ENCODE measurements around the gene CMC1. TPM values are rescaled to one million over a fixed set of nuclear protein-coding genes. Genes with fewer than 3 reads are reported as not detected.

The CMC1 gene
- total RNA-seq, 1 donor from 2014 or later, result 15.7 TPM

GRCh38 chr3:28291577-28291976, 50.2 kb downstream of the CMC1 start:
- no peak for TF ChIP-seq CTCF (conservative IDR thresholded peaks at IDR 0.05)
- H3K9me3 Mint-ChIP-seq, result no peaks in the 10 kb centered on the region
- H3K4me1 Mint-ChIP-seq (ENCODE audit: unreplicated experiment), result peaks cover 3% of the 10 kb centered on the region
- no peaks in the 10 kb centered on the region for H3K27me3 Mint-ChIP-seq
- no peak overlapping the region for H3K4me3 Mint-ChIP-seq
- H3K36me3 Mint-ChIP-seq, result peaks cover 3% of the 10 kb centered on the region
- DNase-seq (ENCODE audit: extremely low spot score, unreplicated experiment), result no peak
- no peak overlapping the region for H3K27ac Mint-ChIP-seq

- no peak for TF ChIP-seq CTCF (conservative IDR thresholded peaks at IDR 0.05)
- Mint-ChIP-seq H3K9me3 (no peaks in the 10 kb centered on the region), H3K4me3 (no peak overlapping the region), H3K27ac (no peak overlapping the region), H3K36me3 (peaks cover 3% of the 10 kb centered on the region), H3K27me3 (no peaks in the 10 kb centered on the region), H3K4me1 (ENCODE audit: unreplicated experiment) (no peaks in the 10 kb centered on the region)
- DNase-seq (ENCODE audit: extremely low spot score, unreplicated experiment), result no peak
These were observed 51.2 kb downstream of the CMC1 start for GRCh38 chr3:28292622-28293021.

GRCh38 chr3:28294667-28295413, 53.4 kb downstream of the CMC1 start:
- Mint-ChIP-seq H3K27me3 (no peaks in the 10 kb centered on the region), H3K27ac (no peak overlapping the region), H3K4me3 (no peak overlapping the region), H3K36me3 (peaks cover 3% of the 10 kb centered on the region), H3K4me1 (ENCODE audit: unreplicated experiment) (no peaks in the 10 kb centered on the region), H3K9me3 (no peaks in the 10 kb centered on the region)
- DNase-seq (ENCODE audit: extremely low spot score, unreplicated experiment), result no peak
- no peak for TF ChIP-seq CTCF (conservative IDR thresholded peaks at IDR 0.05)

- Mint-ChIP-seq H3K9me3 (no peaks in the 10 kb centered on the region), H3K27ac (no peak overlapping the region), H3K36me3 (peaks cover 6% of the 10 kb centered on the region), H3K4me1 (ENCODE audit: unreplicated experiment) (no peaks in the 10 kb centered on the region), H3K27me3 (no peaks in the 10 kb centered on the region), H3K4me3 (no peak overlapping the region)
- no peak for TF ChIP-seq CTCF (conservative IDR thresholded peaks at IDR 0.05)
- DNase-seq (ENCODE audit: extremely low spot score, unreplicated experiment), result no peak
These were observed 54.6 kb downstream of the CMC1 start for GRCh38 chr3:28295898-28296490.

GRCh38 chr3:28299705-28300104, 58.3 kb downstream of the CMC1 start:
- Mint-ChIP-seq H3K4me1 (ENCODE audit: unreplicated experiment) (no peaks in the 10 kb centered on the region), H3K4me3 (no peak overlapping the region), H3K36me3 (peaks cover 3% of the 10 kb centered on the region), H3K27ac (no peak overlapping the region), H3K27me3 (no peaks in the 10 kb centered on the region), H3K9me3 (no peaks in the 10 kb centered on the region)
- no peak for DNase-seq (ENCODE audit: extremely low spot score, unreplicated experiment)
- TF ChIP-seq CTCF (conservative IDR thresholded peaks at IDR 0.05), result no peak

Data from type B pancreatic cell (in vitro differentiated cells).